Measurements from ENCODE around the gene ENO3. TPM values are rescaled to one million over a fixed set of nuclear protein-coding genes. Genes with fewer than 3 reads are reported as not detected.

Gene ENO3
- total RNA-seq, 4 donors from 2014 or later = 5.4 to 8.8 (median 5.5) TPM; not detected in 1

DNA sequence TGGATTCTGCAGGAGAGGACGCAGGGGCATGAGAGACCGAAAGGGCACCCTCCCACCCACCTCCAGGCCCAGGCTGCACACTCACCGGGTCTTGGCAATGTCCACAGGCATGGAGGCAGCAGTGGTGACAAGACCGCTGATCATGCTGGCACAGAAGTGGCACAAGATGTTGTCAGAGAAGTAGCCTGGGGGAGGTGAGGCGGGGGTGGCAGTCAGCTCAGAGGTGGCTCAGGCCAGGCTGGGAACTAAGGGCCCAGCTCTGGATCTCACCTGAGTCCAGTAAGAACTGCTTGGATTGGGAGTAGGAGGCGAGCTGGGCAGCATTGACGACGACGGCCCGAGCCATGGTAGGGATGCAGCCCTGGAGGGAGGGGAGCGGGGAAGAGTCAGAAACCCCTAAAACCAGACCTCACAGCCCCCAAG lies 12.8 kb upstream of the ENO3 start:
- intact Hi-C loops (cut with DNase I) = loop anchor here (5.0 kb wide), 1 partner anchor 44 kb away; no protein-coding TSS in a partner anchor
- Histone ChIP-seq H3K27ac (no peak overlapping the region), H3K36me3 (peaks cover 14 to 15% of the 10 kb centered on the region in 2 donors), H3K4me1 (peaks cover 17 to 29% of the 10 kb centered on the region in 2 donors), H3K9me3 (no peaks in the 10 kb centered on the region), H3K4me3 (replicated peaks in 1 of 3) (no peak overlapping the region), H3K27me3 (no peaks in the 10 kb centered on the region)
- TF ChIP-seq, protein P1, sequence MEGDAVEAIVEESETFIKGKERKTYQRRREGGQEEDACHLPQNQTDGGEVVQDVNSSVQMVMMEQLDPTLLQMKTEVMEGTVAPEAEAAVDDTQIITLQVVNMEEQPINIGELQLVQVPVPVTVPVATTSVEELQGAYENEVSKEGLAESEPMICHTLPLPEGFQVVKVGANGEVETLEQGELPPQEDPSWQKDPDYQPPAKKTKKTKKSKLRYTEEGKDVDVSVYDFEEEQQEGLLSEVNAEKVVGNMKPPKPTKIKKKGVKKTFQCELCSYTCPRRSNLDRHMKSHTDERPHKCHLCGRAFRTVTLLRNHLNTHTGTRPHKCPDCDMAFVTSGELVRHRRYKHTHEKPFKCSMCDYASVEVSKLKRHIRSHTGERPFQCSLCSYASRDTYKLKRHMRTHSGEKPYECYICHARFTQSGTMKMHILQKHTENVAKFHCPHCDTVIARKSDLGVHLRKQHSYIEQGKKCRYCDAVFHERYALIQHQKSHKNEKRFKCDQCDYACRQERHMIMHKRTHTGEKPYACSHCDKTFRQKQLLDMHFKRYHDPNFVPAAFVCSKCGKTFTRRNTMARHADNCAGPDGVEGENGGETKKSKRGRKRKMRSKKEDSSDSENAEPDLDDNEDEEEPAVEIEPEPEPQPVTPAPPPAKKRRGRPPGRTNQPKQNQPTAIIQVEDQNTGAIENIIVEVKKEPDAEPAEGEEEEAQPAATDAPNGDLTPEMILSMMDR (IDR thresholded peaks at IDR 0.05) = no peak
- TF ChIP-seq POLR2A (IDR thresholded peaks at IDR 0.05) = no peak
- DNase-seq = no peak
- 89 to 92% methylated on average over 8 to 11 of the region's 11 CpGs for whole genome bisulfite sequencing, 2 donors

DNA sequence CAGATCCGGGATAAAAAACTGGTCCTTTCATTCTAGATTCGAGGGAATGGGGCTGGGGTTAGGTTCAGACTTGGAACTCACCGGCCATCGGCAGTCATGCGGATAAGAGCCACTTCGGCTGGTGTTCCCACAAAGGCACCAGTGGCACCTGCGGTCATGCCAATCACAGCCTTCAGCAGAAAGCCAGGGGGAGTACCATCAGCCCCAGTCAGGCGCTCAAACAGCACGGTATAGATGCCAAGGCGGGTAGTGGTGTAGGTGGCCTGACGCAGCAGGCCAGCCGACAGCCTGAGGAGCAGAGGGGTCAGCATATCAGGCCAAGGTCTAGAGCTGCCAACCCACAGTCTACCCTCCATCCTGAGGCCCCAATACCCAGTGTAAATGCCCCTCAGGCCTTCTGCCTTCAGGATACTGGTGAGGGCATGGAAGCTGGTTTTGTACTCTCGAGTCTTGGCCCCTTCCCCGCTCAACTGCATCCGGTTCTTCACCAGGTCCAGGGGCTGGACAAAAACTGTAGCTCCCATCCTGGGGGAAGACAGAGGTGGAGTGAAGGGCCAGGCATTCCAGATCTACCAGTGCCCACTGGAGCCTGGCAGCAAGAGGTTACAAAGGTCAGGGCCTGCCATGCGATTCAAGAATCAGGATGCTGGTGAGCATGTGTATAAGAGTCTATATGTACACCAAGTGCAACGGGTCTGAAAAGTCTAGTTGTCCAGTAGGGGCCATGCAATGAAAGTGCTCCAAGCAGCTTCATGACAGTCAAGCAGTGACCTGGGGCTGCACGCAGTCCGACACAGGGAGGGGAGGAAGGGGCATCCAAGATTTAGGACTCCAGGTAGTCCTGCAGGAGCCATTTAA lies 12.0 kb upstream of the ENO3 start:
- no peak for TF ChIP-seq POLR2A (IDR thresholded peaks at IDR 0.05)
- TF ChIP-seq, protein P1 (IDR thresholded peaks at IDR 0.05) = no peak
- Histone ChIP-seq H3K36me3 (peaks cover 15 to 16% of the 10 kb centered on the region in 2 donors), H3K4me3 (replicated peaks in 1 of 3) (peak overlapping the region; percentile 31 to 89 (median 33)), H3K27me3 (no peaks in the 10 kb centered on the region), H3K9me3 (no peaks in the 10 kb centered on the region), H3K27ac (peak overlapping the region; percentile 91 to 97 (median 95)), H3K4me1 (peaks cover 17 to 28% of the 10 kb centered on the region in 2 donors)
- intact Hi-C loops (cut with DNase I) = loop anchor here (5.0 kb wide), 1 partner anchor 43 kb away; no protein-coding TSS in a partner anchor
- WGBS, 2 donors = 44 to 51% methylated on average over 16 to 19 of the region's 19 CpGs
- DNase-seq = peak; percentile 42 to 51

DNA sequence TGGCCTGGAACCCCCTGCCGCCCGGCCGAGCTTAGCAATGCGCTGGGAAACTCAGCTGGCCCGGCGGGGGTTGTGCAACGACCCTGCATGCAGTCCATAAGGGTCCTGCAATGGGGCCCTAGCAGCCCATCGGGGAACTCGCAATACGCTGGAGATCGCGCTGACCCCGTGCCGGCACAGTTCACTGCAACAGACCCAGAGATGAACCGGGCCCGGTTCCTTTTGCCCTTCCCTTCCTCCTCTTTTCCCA lies 11.4 kb upstream of the ENO3 start:
- Histone ChIP-seq H3K4me1 (peaks cover 17 to 23% of the 10 kb centered on the region in 2 donors), H3K27ac (peak overlapping the region; percentile 91 to 97 (median 95)), H3K27me3 (no peaks in the 10 kb centered on the region), H3K36me3 (peaks cover 15 to 16% of the 10 kb centered on the region in 2 donors), H3K9me3 (no peaks in the 10 kb centered on the region), H3K4me3 (replicated peaks in 1 of 3) (peak overlapping the region; percentile 31 to 89 (median 33))
- WGBS, 2 donors = 1 to 2% methylated on average over 9 to 12 of the region's 16 CpGs
- TF ChIP-seq, protein P1 (IDR thresholded peaks at IDR 0.05) = no peak
- TF ChIP-seq POLR2A (IDR thresholded peaks at IDR 0.05) = no peak
- peak in 1 of 2 donors; percentile 10 for DNase-seq
- intact Hi-C loops (cut with DNase I) = loop anchor here (5.0 kb wide), 1 partner anchor 43 kb away; no protein-coding TSS in a partner anchor

DNA sequence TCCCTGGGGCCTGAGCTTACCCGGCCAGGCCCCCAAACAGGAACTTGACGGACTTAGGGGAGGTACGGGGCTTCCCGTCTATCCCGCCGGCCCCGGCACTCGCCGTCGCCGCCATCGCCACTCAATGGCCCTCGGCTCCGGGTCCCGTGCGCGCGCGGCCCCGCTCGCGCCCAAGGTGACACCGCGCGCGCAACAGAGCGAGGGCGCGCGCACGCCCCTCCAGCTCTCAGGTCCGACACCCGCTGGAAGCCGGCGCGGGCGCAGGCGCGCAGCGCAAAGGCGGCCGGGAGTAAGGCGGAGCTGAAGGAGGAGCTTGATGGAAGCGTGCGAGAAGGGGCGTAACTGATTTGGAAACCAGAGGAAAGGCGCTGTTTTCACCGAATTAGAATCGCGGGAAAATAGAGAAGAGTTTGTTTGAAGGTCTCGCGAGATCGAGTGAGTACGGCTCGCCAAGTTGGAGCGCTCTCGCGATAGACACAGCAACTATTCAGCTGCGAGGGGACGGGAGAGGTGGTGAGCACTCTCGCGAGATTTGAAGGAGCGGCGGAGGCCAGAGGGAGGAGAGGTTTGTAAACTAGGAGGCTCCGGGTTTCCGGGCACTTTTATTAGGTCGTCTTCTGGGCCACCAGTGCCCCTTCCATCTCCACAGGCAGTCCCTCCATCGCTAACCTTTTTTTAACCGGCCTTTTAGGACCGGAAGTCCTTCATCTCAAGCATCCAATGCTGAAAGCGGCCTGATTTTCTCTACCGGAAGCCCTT lies 10.9 kb upstream of the ENO3 start, which contains the start of the genes RNF167 and SLC25A11:
Gene RNF167 (plus strand): TSS at position 473 of the 759 bp plus-strand sequence. CDS start 642 bp downstream, outside the sequence.
Gene SLC25A11 (minus strand): TSS at position 251 of the 759 bp plus-strand sequence. CDS start 136 bp downstream, at position 115.
- DNase-seq = peak; percentile 95 to 97
- peaks cover 17 to 27% of the 10 kb centered on the region in 2 donors for H3K4me1 ChIP-seq
- H3K4me3 ChIP-seq (replicated peaks in 1 of 3) = peak within 1 kb of the TSS; percentile 34 to 89 (median 69)
- WGBS, 2 donors = 0% methylated on average over 36 to 42 of the region's 72 CpGs
- H3K36me3 ChIP-seq = peaks cover 16 to 20% of the 10 kb centered on the region in 2 donors
- H3K27ac ChIP-seq = peak within 1 kb of the TSS; percentile 91 to 97 (median 95)
- H3K9me3 ChIP-seq = no peaks in the 10 kb centered on the region
- no peaks in the 10 kb centered on the region for H3K27me3 ChIP-seq
- intact Hi-C loops (cut with DNase I) = loop anchor here (5.0 kb wide), 1 partner anchor 42 kb away; no protein-coding TSS in a partner anchor
- TF ChIP-seq, protein P1 (IDR thresholded peaks at IDR 0.05) = no peak
- TF ChIP-seq POLR2A (IDR thresholded peaks at IDR 0.05) = peak in 1 of 2 donors; percentile 79

Data from thyroid gland (tissue), 4 donors.